ENCODE measurements around the gene RGPD8.

GRCh38 chr2:112433932-112434730 is 686 bp upstream of the RGPD8 start:
- TF ChIP-seq, protein P1, sequence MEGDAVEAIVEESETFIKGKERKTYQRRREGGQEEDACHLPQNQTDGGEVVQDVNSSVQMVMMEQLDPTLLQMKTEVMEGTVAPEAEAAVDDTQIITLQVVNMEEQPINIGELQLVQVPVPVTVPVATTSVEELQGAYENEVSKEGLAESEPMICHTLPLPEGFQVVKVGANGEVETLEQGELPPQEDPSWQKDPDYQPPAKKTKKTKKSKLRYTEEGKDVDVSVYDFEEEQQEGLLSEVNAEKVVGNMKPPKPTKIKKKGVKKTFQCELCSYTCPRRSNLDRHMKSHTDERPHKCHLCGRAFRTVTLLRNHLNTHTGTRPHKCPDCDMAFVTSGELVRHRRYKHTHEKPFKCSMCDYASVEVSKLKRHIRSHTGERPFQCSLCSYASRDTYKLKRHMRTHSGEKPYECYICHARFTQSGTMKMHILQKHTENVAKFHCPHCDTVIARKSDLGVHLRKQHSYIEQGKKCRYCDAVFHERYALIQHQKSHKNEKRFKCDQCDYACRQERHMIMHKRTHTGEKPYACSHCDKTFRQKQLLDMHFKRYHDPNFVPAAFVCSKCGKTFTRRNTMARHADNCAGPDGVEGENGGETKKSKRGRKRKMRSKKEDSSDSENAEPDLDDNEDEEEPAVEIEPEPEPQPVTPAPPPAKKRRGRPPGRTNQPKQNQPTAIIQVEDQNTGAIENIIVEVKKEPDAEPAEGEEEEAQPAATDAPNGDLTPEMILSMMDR (IDR thresholded peaks at IDR 0.05; ENCODE audit: low read depth, low read length): no peak
- TF ChIP-seq EZH2phosphoT487 (IDR thresholded peaks at IDR 0.05; ENCODE audit: low read depth): no peak

All from OCI-LY3 (cell line).